ENCODE measurements around the gene MCTP2. TPM values are rescaled to one million over a fixed set of nuclear protein-coding genes. Genes with fewer than 3 reads are reported as not detected.

MCTP2 gene
- total and polyA plus RNA-seq, 2 donors (not counting 1 experiment from before 2014, with no cell fraction given) = 38.3 to 64.8 TPM

GRCh38 chr15:94467034-94467433 is 235.7 kb downstream of the MCTP2 start:
- Histone ChIP-seq H3K36me3 (replicated peaks in 1 of 2; ENCODE audit: control extremely low read depth in 1 of 2, control insufficient read depth in 1 of 2, extremely low read depth in 1 of 2, insufficient read depth in 2 of 2, low read length in 1 of 2) (peaks cover 9 to 18% of the 10 kb centered on the region in 2 experiments), H3K4me2 (replicated peaks; ENCODE audit: low read depth, low read length, poor library complexity, severe bottlenecking) (no peak overlapping the region), H3K9me3 (ENCODE audit: control extremely low read depth in 1 of 3, control insufficient read depth in 2 of 3, insufficient read depth in 1 of 3, low read length in 2 of 3) (no peaks in the 10 kb centered on the region), H3K4me3 (ENCODE audit: control extremely low read depth in 1 of 5, extremely low read depth in 1 of 5, insufficient read depth in 1 of 5, low read depth in 2 of 5, low read length in 4 of 5) (no peak overlapping the region), H3K9ac (ENCODE audit: low read length) (no peak overlapping the region), H4K20me1 (ENCODE audit: control insufficient read depth, insufficient read depth, low read length, poor library complexity, severe bottlenecking) (no peaks in the 10 kb centered on the region), H3K27me3 (replicated peaks in 1 of 4; ENCODE audit: control extremely low read depth in 1 of 4, control insufficient read depth in 3 of 4, insufficient read depth in 4 of 4, low read length in 3 of 4) (no peaks in the 10 kb centered on the region), H3K27ac (ENCODE audit: low read length in 2 of 2) (no peak overlapping the region), H3K79me2 (ENCODE audit: control insufficient read depth, insufficient read depth, low read length) (no peaks in the 10 kb centered on the region), H3K4me1 (ENCODE audit: control insufficient read depth in 2 of 2, insufficient read depth in 2 of 2, low read length in 2 of 2) (no peaks in the 10 kb centered on the region), H2AFZ (ENCODE audit: insufficient read depth, low read depth, low read length, poor library complexity, severe bottlenecking) (no peak overlapping the region)
- WGBS (ENCODE audit: insufficient coverage) = no CpG with 5 or more reads among the region's 1 CpG
- DNase-seq (no peak), ATAC-seq (ENCODE audit: low read depth) (no peak)
- no peaks in the 10 kb centered on the region for H3K9me3 Mint-ChIP-seq (ENCODE audit: insufficient read depth)
- intact Hi-C loops (cut with micrococcal nuclease) = no loop called here
- no peak overlapping the region for H3K4me3 Mint-ChIP-seq
- CTCF ChIA-PET = interaction anchor here (1.2 kb wide), 1 partner anchor 143 kb away, joined by 4 read pairs; no protein-coding TSS in a partner anchor
- TF ChIP-seq EZH2 (IDR thresholded peaks at IDR 0.05; ENCODE audit: borderline replicate concordance, insufficient read depth, low read depth, low read length, poor library complexity, severe bottlenecking) = no peak
- H3K27me3 Mint-ChIP-seq = no peaks in the 10 kb centered on the region
- no peaks in the 10 kb centered on the region for H3K4me1 Mint-ChIP-seq
- no peak overlapping the region for H3K27ac Mint-ChIP-seq
- POLR2A ChIA-PET = no interaction called here

GRCh38 chr15:94470492-94470891 is 239.1 kb downstream of the MCTP2 start:
- no peaks in the 10 kb centered on the region for H3K27me3 ChIP-seq (replicated peaks in 1 of 4; ENCODE audit: control extremely low read depth in 1 of 4, control insufficient read depth in 3 of 4, insufficient read depth in 4 of 4, low read length in 3 of 4)
- H3K79me2 ChIP-seq (ENCODE audit: control insufficient read depth, insufficient read depth, low read length) = no peaks in the 10 kb centered on the region
- no CpG with 5 or more reads among the region's 2 CpGs for WGBS (ENCODE audit: insufficient coverage)
- Mint-ChIP-seq H3K4me3 (no peak overlapping the region), H3K9me3 (ENCODE audit: insufficient read depth) (no peaks in the 10 kb centered on the region), H3K4me1 (no peaks in the 10 kb centered on the region), H3K27ac (no peak overlapping the region), H3K27me3 (no peaks in the 10 kb centered on the region)
- peaks cover 9 to 21% of the 10 kb centered on the region in 2 experiments for H3K36me3 ChIP-seq (replicated peaks in 1 of 2; ENCODE audit: control extremely low read depth in 1 of 2, control insufficient read depth in 1 of 2, extremely low read depth in 1 of 2, insufficient read depth in 2 of 2, low read length in 1 of 2)
- intact Hi-C loops (cut with micrococcal nuclease) = no loop called here
- no peak overlapping the region for H3K27ac ChIP-seq (ENCODE audit: low read length in 2 of 2)
- H3K4me3 ChIP-seq (ENCODE audit: control extremely low read depth in 1 of 5, extremely low read depth in 1 of 5, insufficient read depth in 1 of 5, low read depth in 2 of 5, low read length in 4 of 5) = no peak overlapping the region
- no peak for TF ChIP-seq CTCF (IDR thresholded peaks at IDR 0.05)
- TF ChIP-seq EZH2 (IDR thresholded peaks at IDR 0.05; ENCODE audit: borderline replicate concordance, insufficient read depth, low read depth, low read length, poor library complexity, severe bottlenecking) = no peak
- no peak for ATAC-seq (ENCODE audit: low read depth)
- CTCF ChIA-PET = no interaction called here
- no peak overlapping the region for H2AFZ ChIP-seq (ENCODE audit: insufficient read depth, low read depth, low read length, poor library complexity, severe bottlenecking)
- H4K20me1 ChIP-seq (ENCODE audit: control insufficient read depth, insufficient read depth, low read length, poor library complexity, severe bottlenecking) = no peaks in the 10 kb centered on the region
- H3K4me1 ChIP-seq (ENCODE audit: control insufficient read depth in 2 of 2, insufficient read depth in 2 of 2, low read length in 2 of 2) = no peaks in the 10 kb centered on the region
- POLR2A ChIA-PET = no interaction called here
- DNase-seq = no peak
- H3K9me3 ChIP-seq (ENCODE audit: control extremely low read depth in 1 of 3, control insufficient read depth in 2 of 3, insufficient read depth in 1 of 3, low read length in 2 of 3) = no peaks in the 10 kb centered on the region
- H3K9ac ChIP-seq (ENCODE audit: low read length) = no peak overlapping the region
- H3K4me2 ChIP-seq (replicated peaks; ENCODE audit: low read depth, low read length, poor library complexity, severe bottlenecking) = no peak overlapping the region
